Liver (tissue), 3 donors: Measurements from ENCODE around the gene GHDC.

Source experiments
- ATF3 ChIP-seq: IDR thresholded peaks from 2 replicates; pipeline ENCODE4 v1.6.1; 2016; ENCODE audit warnings: antibody characterized with exemption
- EGR1 ChIP-seq, 2 donors: IDR thresholded peaks; 2 replicates each; pipeline ENCODE4 v1.6.1; 2016 to 2018; ENCODE audit warnings: antibody characterized with exemption in 2 of 2, low read depth in 2 of 2
- FOXA1 ChIP-seq: IDR thresholded peaks from 2 replicates; pipeline ENCODE4 v1.6.1; 2016; ENCODE audit warnings: antibody characterized with exemption
- FOXA2 ChIP-seq: IDR thresholded peaks from 2 replicates; pipeline ENCODE4 v1.6.1; 2016; ENCODE audit warnings: antibody characterized with exemption
- GABPA ChIP-seq, 2 donors: IDR thresholded peaks in 1 of 2; conservative IDR thresholded peaks in 1 of 2; 2 replicates each; pipeline ENCODE4 v1.6.1; 2016; ENCODE audit warnings: antibody characterized with exemption in 2 of 2, mild to moderate bottlenecking in 1 of 2, moderate library complexity in 1 of 2
- HNF4G ChIP-seq: IDR thresholded peaks from 2 replicates; pipeline ENCODE4 v1.6.1; 2016; ENCODE audit warnings: antibody characterized with exemption
- JUND ChIP-seq, 2 donors: IDR thresholded peaks; 2 replicates each; pipeline ENCODE4 v1.6.1; 2016; ENCODE audit warnings: antibody characterized with exemption in 2 of 2
- RAD21 ChIP-seq, 2 donors: IDR thresholded peaks; 2 replicates each; pipeline ENCODE4 v1.6.1; 2016; ENCODE audit warnings: antibody characterized with exemption in 2 of 2, mild to moderate bottlenecking in 2 of 2
- RXRA ChIP-seq, 2 donors: IDR thresholded peaks; 2 replicates each; pipeline ENCODE4 v1.6.1; 2017 to 2018; ENCODE audit warnings: antibody characterized with exemption in 2 of 2, mild to moderate bottlenecking in 1 of 2
- SP1 ChIP-seq: IDR thresholded peaks from 2 replicates; pipeline ENCODE4 v1.6.1; 2018; ENCODE audit warnings: antibody characterized with exemption, mild to moderate bottlenecking
- YY1 ChIP-seq: IDR thresholded peaks from 2 replicates; pipeline ENCODE4 v1.6.1; 2016; ENCODE audit warnings: antibody characterized with exemption, mild to moderate bottlenecking
- TF ChIP-seq, protein P1 (sequence below): IDR thresholded peaks from 2 replicates; pipeline ENCODE4 v1.6.1; 2016; ENCODE audit warnings: antibody characterized with exemption, mild to moderate bottlenecking
- TF ChIP-seq, protein P2 (sequence below): fragments of 150-350 bp; IDR thresholded peaks from 2 replicates; pipeline ENCODE4 v1.5.1; 2017; ENCODE audit warnings: improper control_type of control experiment, low read depth, low read length; ENCODE audit not compliant: missing input control
- TF ChIP-seq, protein P3 (sequence below): IDR thresholded peaks from 2 replicates; pipeline ENCODE4 v1.6.1; 2016; ENCODE audit warnings: antibody characterized with exemption
- donor health status: healthy.
- donor health status: healthy.

DNA sequence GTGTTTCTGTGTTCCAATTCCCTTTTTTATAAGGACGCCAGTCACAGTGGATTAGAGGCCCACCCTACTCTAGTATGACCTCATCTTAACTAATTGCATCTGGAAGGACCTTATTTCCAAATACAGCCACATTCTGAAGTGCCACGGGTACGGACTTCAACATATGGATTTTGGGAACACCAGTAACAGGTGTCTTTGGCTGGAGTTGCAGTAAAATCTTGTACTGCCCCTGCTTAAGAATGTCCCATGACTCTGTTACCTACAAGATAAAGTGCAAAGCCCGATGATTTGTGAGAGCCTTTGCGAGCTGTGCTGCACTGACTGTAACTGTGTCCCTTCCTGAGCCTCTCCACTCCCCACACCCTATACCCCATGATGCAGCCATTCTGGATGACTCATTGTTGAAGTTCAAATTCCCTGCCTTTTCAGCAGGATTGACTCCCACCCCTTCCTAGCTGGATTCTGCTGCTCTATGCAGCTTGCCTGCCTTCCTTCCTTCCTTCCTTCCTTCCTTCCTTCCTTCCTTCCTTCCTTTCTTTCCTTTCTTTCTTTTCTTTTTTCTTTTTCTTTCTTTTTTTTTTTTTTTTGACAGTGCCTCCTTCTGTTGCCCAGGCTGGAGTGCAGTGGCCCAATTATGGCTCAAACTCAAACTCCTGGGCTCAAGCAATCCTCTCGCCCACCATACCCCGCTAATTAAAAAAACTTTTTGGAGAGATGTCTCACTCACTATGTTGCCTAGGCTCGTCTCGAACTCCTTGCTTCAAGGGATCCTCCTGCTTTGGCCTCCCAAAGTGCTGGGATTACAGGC, 11.2 kb downstream of the GHDC start:
- TF ChIP-seq JUND (IDR thresholded peaks at IDR 0.05) (no peak), FOXA1 (no peak), FOXA2 (no peak), ATF3 (no peak), RAD21 (IDR thresholded peaks at IDR 0.05) (no peak), YY1 (no peak), GABPA (IDR thresholded peaks at IDR 0.05 in 1 of 2, conservative IDR thresholded peaks at IDR 0.05 in 1 of 2) (no peak), RXRA (IDR thresholded peaks at IDR 0.05) (no peak), HNF4G (no peak), SP1 (no peak), EGR1 (IDR thresholded peaks at IDR 0.05; ENCODE audit: low read depth in 2 of 2) (no peak)
- TF ChIP-seq, protein P1, sequence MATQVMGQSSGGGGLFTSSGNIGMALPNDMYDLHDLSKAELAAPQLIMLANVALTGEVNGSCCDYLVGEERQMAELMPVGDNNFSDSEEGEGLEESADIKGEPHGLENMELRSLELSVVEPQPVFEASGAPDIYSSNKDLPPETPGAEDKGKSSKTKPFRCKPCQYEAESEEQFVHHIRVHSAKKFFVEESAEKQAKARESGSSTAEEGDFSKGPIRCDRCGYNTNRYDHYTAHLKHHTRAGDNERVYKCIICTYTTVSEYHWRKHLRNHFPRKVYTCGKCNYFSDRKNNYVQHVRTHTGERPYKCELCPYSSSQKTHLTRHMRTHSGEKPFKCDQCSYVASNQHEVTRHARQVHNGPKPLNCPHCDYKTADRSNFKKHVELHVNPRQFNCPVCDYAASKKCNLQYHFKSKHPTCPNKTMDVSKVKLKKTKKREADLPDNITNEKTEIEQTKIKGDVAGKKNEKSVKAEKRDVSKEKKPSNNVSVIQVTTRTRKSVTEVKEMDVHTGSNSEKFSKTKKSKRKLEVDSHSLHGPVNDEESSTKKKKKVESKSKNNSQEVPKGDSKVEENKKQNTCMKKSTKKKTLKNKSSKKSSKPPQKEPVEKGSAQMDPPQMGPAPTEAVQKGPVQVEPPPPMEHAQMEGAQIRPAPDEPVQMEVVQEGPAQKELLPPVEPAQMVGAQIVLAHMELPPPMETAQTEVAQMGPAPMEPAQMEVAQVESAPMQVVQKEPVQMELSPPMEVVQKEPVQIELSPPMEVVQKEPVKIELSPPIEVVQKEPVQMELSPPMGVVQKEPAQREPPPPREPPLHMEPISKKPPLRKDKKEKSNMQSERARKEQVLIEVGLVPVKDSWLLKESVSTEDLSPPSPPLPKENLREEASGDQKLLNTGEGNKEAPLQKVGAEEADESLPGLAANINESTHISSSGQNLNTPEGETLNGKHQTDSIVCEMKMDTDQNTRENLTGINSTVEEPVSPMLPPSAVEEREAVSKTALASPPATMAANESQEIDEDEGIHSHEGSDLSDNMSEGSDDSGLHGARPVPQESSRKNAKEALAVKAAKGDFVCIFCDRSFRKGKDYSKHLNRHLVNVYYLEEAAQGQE: no peak
- TF ChIP-seq, protein P2, sequence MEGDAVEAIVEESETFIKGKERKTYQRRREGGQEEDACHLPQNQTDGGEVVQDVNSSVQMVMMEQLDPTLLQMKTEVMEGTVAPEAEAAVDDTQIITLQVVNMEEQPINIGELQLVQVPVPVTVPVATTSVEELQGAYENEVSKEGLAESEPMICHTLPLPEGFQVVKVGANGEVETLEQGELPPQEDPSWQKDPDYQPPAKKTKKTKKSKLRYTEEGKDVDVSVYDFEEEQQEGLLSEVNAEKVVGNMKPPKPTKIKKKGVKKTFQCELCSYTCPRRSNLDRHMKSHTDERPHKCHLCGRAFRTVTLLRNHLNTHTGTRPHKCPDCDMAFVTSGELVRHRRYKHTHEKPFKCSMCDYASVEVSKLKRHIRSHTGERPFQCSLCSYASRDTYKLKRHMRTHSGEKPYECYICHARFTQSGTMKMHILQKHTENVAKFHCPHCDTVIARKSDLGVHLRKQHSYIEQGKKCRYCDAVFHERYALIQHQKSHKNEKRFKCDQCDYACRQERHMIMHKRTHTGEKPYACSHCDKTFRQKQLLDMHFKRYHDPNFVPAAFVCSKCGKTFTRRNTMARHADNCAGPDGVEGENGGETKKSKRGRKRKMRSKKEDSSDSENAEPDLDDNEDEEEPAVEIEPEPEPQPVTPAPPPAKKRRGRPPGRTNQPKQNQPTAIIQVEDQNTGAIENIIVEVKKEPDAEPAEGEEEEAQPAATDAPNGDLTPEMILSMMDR: no peak
- TF ChIP-seq, protein P3, sequence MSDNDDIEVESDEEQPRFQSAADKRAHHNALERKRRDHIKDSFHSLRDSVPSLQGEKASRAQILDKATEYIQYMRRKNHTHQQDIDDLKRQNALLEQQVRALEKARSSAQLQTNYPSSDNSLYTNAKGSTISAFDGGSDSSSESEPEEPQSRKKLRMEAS: no peak
